H1 (cell line): ENCODE data around the gene NKAIN4. TPM values are rescaled to one million over a fixed set of nuclear protein-coding genes. Genes with fewer than 3 reads are reported as not detected.

Experiments
- CTCF ChIA-PET: fragments of 300-600 bp; sonication (Branson Sonifier 250); formaldehyde crosslinking; loops from one replicate; lab custom pipeline; 2021; ENCODE audit not compliant: partially characterized antibody; lab: Charles Lee
- POLR2A ChIA-PET: fragments of 300-600 bp; sonication (Branson Sonifier 250); formaldehyde crosslinking; loops from one replicate; lab custom pipeline; 2021; ENCODE audit warnings: inconsistent platforms; ENCODE audit not compliant: partially characterized antibody; lab: Charles Lee
- DNase-seq, 2 experiments: peaks; one replicate each; pipeline versions ENCODE4 v3.0.0 to v3.0.0-alpha.2; 2010 to 2022; ENCODE audit warnings: low spot score in 2 of 2, low read depth in 1 of 2, mixed read lengths in 1 of 2
- FAIRE-seq: peaks from 2 replicates; lab custom pipeline; 2011; peaks lifted over from hg19 to GRCh38; lab: Jason Lieb, UNC
- H2AFZ ChIP-seq: 2 replicates; pipeline ENCODE4 v1.8.1; 2012; ENCODE audit warnings: low read length, inconsistent platforms
- H2AK5ac ChIP-seq: 2 replicates; pipeline ENCODE4 v1.6.1; 2013; ENCODE audit warnings: low read depth, low read length
- H2BK120ac ChIP-seq: replicated peaks from 2 replicates; pipeline ENCODE3; 2013; ENCODE audit warnings: low read depth, low read length, inconsistent platforms
- H2BK12ac ChIP-seq: 2 replicates; pipeline ENCODE4 v1.6.1; 2013; ENCODE audit warnings: low read depth, low read length
- H2BK15ac ChIP-seq: 2 replicates; pipeline ENCODE4 v1.6.1; 2013; ENCODE audit warnings: low read length
- H2BK20ac ChIP-seq: 2 replicates; pipeline ENCODE4 v1.6.1; 2013; ENCODE audit warnings: low read length
- H2BK5ac ChIP-seq: 2 replicates; pipeline ENCODE4 v1.6.1; 2013; ENCODE audit warnings: low read depth, low read length
- H3K14ac ChIP-seq: 2 replicates; pipeline ENCODE4 v1.6.1; 2013; ENCODE audit warnings: inconsistent platforms; ENCODE audit not compliant: insufficient read length
- H3K18ac ChIP-seq: 2 replicates; pipeline ENCODE4 v1.6.1; 2013; ENCODE audit warnings: low read length; ENCODE audit errors: extremely low read depth
- H3K23ac ChIP-seq: 2 replicates; pipeline ENCODE4 v1.6.1; 2013; ENCODE audit warnings: inconsistent platforms; ENCODE audit not compliant: insufficient read length
- H3K23me2 ChIP-seq: 2 replicates; pipeline ENCODE4 v1.6.1; 2013; ENCODE audit warnings: low read depth, low read length
- H3K27ac ChIP-seq: 2 replicates; pipeline ENCODE4 v1.6.1; 2011; ENCODE audit warnings: low read depth, low read length, inconsistent platforms
- H3K27me3 ChIP-seq, 4 experiments: replicated peaks in 1 of 4; 1 replicate in 1 of 4; 2 replicates in 3 of 4; pipeline versions ENCODE4 v1.6.1 to v1.8.1; 2011 to 2013; ENCODE audit warnings: low read length in 3 of 4, mild to moderate bottlenecking in 3 of 4, inconsistent platforms in 2 of 4, mixed read lengths in 2 of 4, moderate library complexity in 1 of 4; ENCODE audit not compliant: control insufficient read depth in 3 of 4, insufficient read depth in 3 of 4; ENCODE audit errors: extremely low read depth in 1 of 4
- H3K36me3 ChIP-seq, 4 experiments: 2 replicates each; pipeline versions ENCODE4 v1.6.1 to v1.8.1; 2011 to 2013; ENCODE audit warnings: mild to moderate bottlenecking in 4 of 4, low read length in 3 of 4, moderate library complexity in 2 of 4, control low read depth in 1 of 4, inconsistent platforms in 1 of 4; ENCODE audit not compliant: insufficient read depth in 4 of 4, control insufficient read depth in 2 of 4
- H3K4ac ChIP-seq: replicated peaks from 2 replicates; pipeline ENCODE3; 2013; ENCODE audit warnings: low read length, low read depth, mixed read lengths, inconsistent platforms; ENCODE audit not compliant: insufficient read length
- H3K4me1 ChIP-seq, 4 experiments: replicated peaks in 1 of 4; 1 replicate in 1 of 4; 2 replicates in 3 of 4; pipeline versions ENCODE4 v1.6.1 to v1.8.1; 2011 to 2013; ENCODE audit warnings: low read length in 3 of 4, inconsistent platforms in 2 of 4, mixed read lengths in 1 of 4; ENCODE audit not compliant: insufficient read depth in 4 of 4, control insufficient read depth in 3 of 4
- H3K4me2 ChIP-seq, 2 experiments: 2 replicates each; pipeline versions ENCODE4 v1.6.1 to v1.8.1; 2011 to 2013; ENCODE audit warnings: low read depth in 2 of 2, low read length in 2 of 2, control low read depth in 1 of 2, inconsistent platforms in 1 of 2, mild to moderate bottlenecking in 1 of 2; ENCODE audit not compliant: insufficient read depth in 1 of 2
- H3K4me3 ChIP-seq, 4 experiments: fragments of 200-600, 300-600 bp in 1 of 4; sonication (generic), shearing (Covaris generic), sonication (Bioruptor Twin) in 1 of 4; 2 replicates each; pipeline versions ENCODE4 v1.5.1 to v1.8.1; 2011 to 2016; ENCODE audit warnings: low read length in 4 of 4, low read depth in 3 of 4, control low read depth in 2 of 4, inconsistent platforms in 2 of 4, mild to moderate bottlenecking in 2 of 4, mixed read lengths in 1 of 4, moderate library complexity in 1 of 4; ENCODE audit not compliant: insufficient read depth in 2 of 4; ENCODE audit errors: extremely low read depth in 1 of 4
- H3K56ac ChIP-seq: replicated peaks from 2 replicates; pipeline ENCODE3; 2013; ENCODE audit warnings: low read depth, mild to moderate bottlenecking, mixed read lengths, low read length, inconsistent platforms; ENCODE audit not compliant: insufficient read length
- H3K79me1 ChIP-seq: 2 replicates; pipeline ENCODE4 v1.6.1; 2013; ENCODE audit warnings: low read depth, low read length, control low read depth
- H3K79me2 ChIP-seq, 2 experiments: 2 replicates each; pipeline versions ENCODE4 v1.6.1 to v1.8.1; 2012 to 2013; ENCODE audit warnings: low read length in 2 of 2, mild to moderate bottlenecking in 2 of 2, inconsistent platforms in 1 of 2; ENCODE audit not compliant: insufficient read depth in 2 of 2, control insufficient read depth in 1 of 2
- H3K9ac ChIP-seq, 4 experiments: replicated peaks in 1 of 4; 1 replicate in 1 of 4; 2 replicates in 3 of 4; pipeline versions ENCODE4 v1.6.1 to v1.8.1; 2011 to 2013; ENCODE audit warnings: low read depth in 3 of 4, low read length in 3 of 4, control low read depth in 2 of 4, mild to moderate bottlenecking in 2 of 4, moderate library complexity in 2 of 4, inconsistent platforms in 1 of 4; ENCODE audit errors: extremely low read depth in 1 of 4
- H3K9me3 ChIP-seq, 2 experiments: 2 replicates each; pipeline versions ENCODE4 v1.6.1 to v1.8.1; 2012 to 2013; ENCODE audit warnings: mild to moderate bottlenecking in 2 of 2, moderate library complexity in 2 of 2, control low read depth in 1 of 2, inconsistent platforms in 1 of 2, low read depth in 1 of 2, low read length in 1 of 2, mixed read lengths in 1 of 2; ENCODE audit not compliant: insufficient read depth in 2 of 2
- H4K20me1 ChIP-seq, 2 experiments: replicated peaks in 1 of 2; 2 replicates each; pipeline versions ENCODE3 to v1.8.1; 2011 to 2013; ENCODE audit warnings: inconsistent platforms in 2 of 2, low read length in 2 of 2, mild to moderate bottlenecking in 1 of 2; ENCODE audit not compliant: insufficient read depth in 2 of 2, control insufficient read depth in 1 of 2
- H4K5ac ChIP-seq: 2 replicates; pipeline ENCODE4 v1.6.1; 2013; ENCODE audit warnings: low read length, low read depth, mixed read lengths, inconsistent platforms; ENCODE audit not compliant: insufficient read length
- H4K8ac ChIP-seq: 2 replicates; pipeline ENCODE4 v1.8.0; 2013; ENCODE audit warnings: mild to moderate bottlenecking, moderate library complexity, low read length, inconsistent platforms; ENCODE audit not compliant: insufficient read depth; ENCODE audit errors: extremely low read depth
- H4K91ac ChIP-seq: replicated peaks from 2 replicates; pipeline ENCODE3; 2013; ENCODE audit warnings: low read length, mixed read lengths, inconsistent platforms; ENCODE audit not compliant: insufficient read length
- ATF3 ChIP-seq: IDR thresholded peaks from 2 replicates; pipeline ENCODE4 v1.6.1; 2011; ENCODE audit warnings: low read depth, mild to moderate bottlenecking, low read length; ENCODE audit not compliant: insufficient read depth
- WGBS, 2 experiments: shearing (Covaris generic) in 1 of 2; methylation state at CpG; one replicate each; pipeline versions ENCODE4 v1.1.6 to v1.1.7; 2013 to 2015; ENCODE audit warnings: low lambda C conversion rate in 2 of 2, mixed read lengths in 2 of 2, inconsistent platforms in 1 of 2, low coverage in 1 of 2, missing lambda C conversion rate in 1 of 2; ENCODE audit not compliant: insufficient replicate concordance in 2 of 2, insufficient coverage in 1 of 2, insufficient read length in 1 of 2; ENCODE audit errors: extremely low coverage in 1 of 2, missing lambda C conversion rate in 1 of 2; 5-methylcytosine and 5-hydroxymethylcytosine counted together
- polyA plus RNA-seq, 7 experiments: library from polyadenylated mRNA; depleted of rRNA in 3 of 7; stranded (reverse) in 5 of 7; unstranded in 2 of 7; fragments of >200 nt in 5 of 7; fragments of 200-250 nt in 2 of 7; gene quantifications; 1 replicate in 5 of 7; 2 replicates in 1 of 7; 4 replicates in 1 of 7; pipeline versions ENCODE4 v1.2.1 to v1.2.3, GENCODE V29; 2011 to 2013; ENCODE audit warnings: missing spikeins in 2 of 7, mixed read lengths in 2 of 7
- total RNA-seq: library from RNA; stranded (reverse); fragmentation: NEBNext Ultra II Directional; extraction: Animal tissue kit (Norgen Biotek cat#: 25700); gene quantifications from 2 replicates; pipeline ENCODE4 v1.2.1, GENCODE V29; 2021

The NKAIN4 gene
- total and polyA plus RNA-seq, 2 of the 8 experiments (the other 6 are each of a cell fraction or from before 2014, with no cell fraction given): 6.9 to 17.0 TPM

- WGBS, 2 experiments: 83% methylated on average over 15 of the region's 17 CpGs; no CpG with 5 or more reads in 1 of the 2 experiments
- H2BK120ac ChIP-seq: no peak within 1 kb of the TSS
- H3K9ac ChIP-seq: no peak within 1 kb of the TSS
Observed at GRCh38 chr20:63235399-63235983, 18.8 kb downstream of the NKAIN4 start, which contains the start of gene BIRC7. Gene BIRC7 (plus strand): TSS chr20:63235905. CDS start chr20:63236097, 192 bp downstream.

More at GRCh38 chr20:63235399-63235983, 18.8 kb downstream of the NKAIN4 start, which contains the start of gene BIRC7:
- Histone ChIP-seq H3K14ac (no peak within 1 kb of the TSS), H3K18ac (peak within 1 kb of the TSS; percentile 96), H3K4me3 (peak within 1 kb of the TSS in 1 of 4 experiments; percentile 43; a peak in 2 of 8 replicates), H3K9me3 (no peaks in the 10 kb centered on the region), H3K79me2 (no peaks in the 10 kb centered on the region), H4K5ac (no peak within 1 kb of the TSS), H3K36me3 (no peaks in the 10 kb centered on the region), H4K8ac (no peak within 1 kb of the TSS), H3K27me3 (peaks cover 0 to 3% (median 1%) of the 10 kb centered on the region in 4 experiments; a peak in 1 of 7 replicates), H3K23me2 (no peaks in the 10 kb centered on the region), H3K56ac (no peak within 1 kb of the TSS), H3K27ac (no peak within 1 kb of the TSS), H2AK5ac (no peak within 1 kb of the TSS), H3K4me2 (peak within 1 kb of the TSS; percentile 7 to 64; a peak in 3 of 4 replicates), H4K20me1 (no peaks in the 10 kb centered on the region), H2AFZ (no peak within 1 kb of the TSS), H2BK15ac (peak within 1 kb of the TSS; percentile 99; the same call in 1 of the 2 replicates), H3K4me1 (peaks cover 2 to 26% (median 13%) of the 10 kb centered on the region in 4 experiments), H2BK20ac (peak within 1 kb of the TSS; percentile 89; the same call in 1 of the 2 replicates), H3K79me1 (no peaks in the 10 kb centered on the region), H3K23ac (no peak within 1 kb of the TSS), H2BK12ac (peak within 1 kb of the TSS; percentile 40; the same call in 1 of the 2 replicates), H4K91ac (peak within 1 kb of the TSS; percentile 70), H2BK5ac (peak within 1 kb of the TSS; percentile 20; the same call in 1 of the 2 replicates), H3K4ac (no peak within 1 kb of the TSS)
- FAIRE-seq (no peak), DNase-seq (no peak)
- POLR2A ChIA-PET: interaction anchor here (0.8 to 4.9 kb wide), 7 partner anchors 8 to 60 kb away, joined by 3 to 21 read pairs (median 5); partner anchors contain the start of gene NKAIN4
- no peak for TF ChIP-seq ATF3
- CTCF ChIA-PET: interaction anchor here (0.6 to 10.9 kb wide), 22 partner anchors 11 to 394 kb away, joined by 3 to 199 read pairs (median 4); partner anchors contain the start of genes COL20A1 and NKAIN4
